Ishikawa (cell line): ENCODE results near the gene ACOXL.

Experiments used
- CEBPB ChIP-seq: IDR thresholded peaks from 2 replicates; pipeline ENCODE4 v1.6.1; 2012
- CREB1 ChIP-seq: IDR thresholded peaks from 2 replicates; pipeline ENCODE4 v1.6.1; 2012; ENCODE audit warnings: low read depth
- EGR1 ChIP-seq: IDR thresholded peaks from 2 replicates; pipeline ENCODE4 v1.6.1; 2012
- EP300 ChIP-seq: IDR thresholded peaks from 2 replicates; pipeline ENCODE4 v1.6.1; 2012; ENCODE audit warnings: borderline replicate concordance
- FOXM1 ChIP-seq: IDR thresholded peaks from 2 replicates; pipeline ENCODE4 v1.6.1; 2012; ENCODE audit warnings: low read depth, borderline replicate concordance
- MAX ChIP-seq: IDR thresholded peaks from 2 replicates; pipeline ENCODE4 v1.6.1; 2012
- NFIC ChIP-seq: IDR thresholded peaks from 2 replicates; pipeline ENCODE4 v1.6.1; 2012
- RAD21 ChIP-seq: IDR thresholded peaks from 2 replicates; pipeline ENCODE4 v1.6.1; 2012; ENCODE audit warnings: low read depth
- REST ChIP-seq: IDR thresholded peaks from 2 replicates; pipeline ENCODE4 v1.6.1; 2012; ENCODE audit warnings: low read depth, mild to moderate bottlenecking
- TAF1 ChIP-seq: IDR thresholded peaks from 2 replicates; pipeline ENCODE4 v1.6.1; 2012; ENCODE audit warnings: low read depth, mild to moderate bottlenecking
- TCF12 ChIP-seq: IDR thresholded peaks from 2 replicates; pipeline ENCODE4 v1.6.1; 2012; ENCODE audit warnings: low read depth
- TEAD4 ChIP-seq: IDR thresholded peaks from 2 replicates; pipeline ENCODE4 v1.6.1; 2012
- USF1 ChIP-seq: IDR thresholded peaks from 2 replicates; pipeline ENCODE4 v1.6.1; 2012
- YY1 ChIP-seq: IDR thresholded peaks from 2 replicates; pipeline ENCODE4 v1.6.1; 2012; ENCODE audit warnings: low read depth
- ZBTB7A ChIP-seq: IDR thresholded peaks from 2 replicates; pipeline ENCODE4 v1.6.1; 2012; ENCODE audit warnings: low read depth

ACOXL gene

GRCh38 chr2:110707386-110707965 lies 24.9 kb upstream of the ACOXL start:
- TF ChIP-seq TAF1 (no peak), CREB1 (no peak), ZBTB7A (no peak), CEBPB (no peak), EGR1 (no peak), NFIC (no peak), YY1 (no peak), MAX (no peak), TCF12 (no peak), USF1 (no peak), REST (no peak), TEAD4 (no peak)

GRCh38 chr2:110708455-110708854 lies 23.9 kb upstream of the ACOXL start:
- TF ChIP-seq TAF1 (no peak), TEAD4 (no peak), ZBTB7A (no peak), REST (no peak), EGR1 (no peak), NFIC (no peak), TCF12 (no peak)

GRCh38 chr2:110712737-110713136 lies 19.6 kb upstream of the ACOXL start:
- TF ChIP-seq TCF12 = no peak
- no peak for TF ChIP-seq EGR1
- TF ChIP-seq REST = no peak
- TF ChIP-seq YY1 = no peak
- TF ChIP-seq TEAD4 = no peak
- TF ChIP-seq CEBPB = no peak
- no peak for TF ChIP-seq USF1
- no peak for TF ChIP-seq TAF1
- TF ChIP-seq NFIC = no peak
- no peak for TF ChIP-seq CREB1
- no peak for TF ChIP-seq FOXM1
- no peak for TF ChIP-seq RAD21

- no peak for TF ChIP-seq EGR1
- TF ChIP-seq TEAD4 = no peak
Measured at GRCh38 chr2:110713513-110714362, 18.6 kb upstream of the ACOXL start.

- TF ChIP-seq TCF12 = no peak
- TF ChIP-seq EP300 = no peak
- no peak for TF ChIP-seq NFIC
- TF ChIP-seq YY1 = no peak
Measured at GRCh38 chr2:110714452-110715224, 17.7 kb upstream of the ACOXL start.
